ENCODE results near the gene KIAA2012.
A peak's percentile ranks its signal among the peaks of the same experiment; 100 is the strongest.

The KIAA2012 gene

GRCh38 chr2:202056611-202057010 lies 16.4 kb upstream of the KIAA2012 start:
- TF ChIP-seq RAD21 (IDR thresholded peaks at IDR 0.05; ENCODE audit: low read depth): peak; percentile 34; the same call in 1 of the 2 replicates
- TF ChIP-seq, protein P1, sequence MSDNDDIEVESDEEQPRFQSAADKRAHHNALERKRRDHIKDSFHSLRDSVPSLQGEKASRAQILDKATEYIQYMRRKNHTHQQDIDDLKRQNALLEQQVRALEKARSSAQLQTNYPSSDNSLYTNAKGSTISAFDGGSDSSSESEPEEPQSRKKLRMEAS (IDR thresholded peaks at IDR 0.05): no peak

- TF ChIP-seq EGR1 (IDR thresholded peaks at IDR 0.05) (no peak), EP300 (IDR thresholded peaks at IDR 0.05; ENCODE audit: borderline replicate concordance) (no peak), TEAD4 (IDR thresholded peaks at IDR 0.05) (no peak), CREB1 (IDR thresholded peaks at IDR 0.05; ENCODE audit: low read depth) (no peak)
- TF ChIP-seq, protein P1 (IDR thresholded peaks at IDR 0.05): no peak
Observed at GRCh38 chr2:202060218-202060617, 12.8 kb upstream of the KIAA2012 start.

GRCh38 chr2:202061695-202062094 lies 11.4 kb upstream of the KIAA2012 start:
- TF ChIP-seq YY1 (IDR thresholded peaks at IDR 0.05; ENCODE audit: low read depth) (no peak), USF1 (IDR thresholded peaks at IDR 0.05) (no peak), RAD21 (IDR thresholded peaks at IDR 0.05; ENCODE audit: low read depth) (no peak)

DNA sequence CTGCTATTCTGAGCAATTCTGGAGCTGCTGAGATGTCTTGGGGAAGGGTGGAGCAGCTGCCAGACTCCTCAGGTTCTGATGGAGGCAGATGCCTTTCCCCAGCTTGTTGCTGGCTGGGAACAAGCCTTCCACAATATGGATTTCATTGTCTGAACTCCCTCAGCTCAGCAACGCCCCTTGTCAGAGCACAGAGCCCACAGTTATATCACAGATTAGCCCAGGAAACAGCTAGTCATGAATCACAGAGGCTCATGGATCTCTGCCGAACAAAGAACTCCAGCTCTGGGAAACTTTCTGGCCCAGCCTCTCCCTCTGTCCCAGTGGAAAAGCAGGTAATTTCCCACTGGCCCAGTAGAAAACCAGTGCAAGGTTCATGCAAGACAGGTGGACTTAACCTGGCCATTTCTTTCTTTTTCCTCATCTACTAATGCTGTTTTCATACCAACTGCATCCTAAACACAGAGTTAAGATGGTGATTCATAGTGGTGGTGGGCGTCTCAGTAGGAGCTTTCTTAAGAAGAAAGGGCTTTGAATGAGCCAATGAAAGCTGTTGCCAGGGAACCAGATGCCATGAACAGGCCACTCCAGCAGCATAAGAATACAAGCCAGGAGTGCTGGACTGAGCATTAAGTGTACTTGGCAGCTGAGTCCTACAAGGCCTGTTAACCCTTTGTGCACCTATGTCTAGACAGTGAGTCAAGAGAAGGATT lies 8.7 kb upstream of the KIAA2012 start:
- TF ChIP-seq EGR1 (IDR thresholded peaks at IDR 0.05) (no peak; the same call in 1 of the 2 replicates), EP300 (IDR thresholded peaks at IDR 0.05; ENCODE audit: borderline replicate concordance) (no peak), RAD21 (IDR thresholded peaks at IDR 0.05; ENCODE audit: low read depth) (no peak), NFIC (IDR thresholded peaks at IDR 0.05) (no peak), CREB1 (IDR thresholded peaks at IDR 0.05; ENCODE audit: low read depth) (no peak), USF1 (IDR thresholded peaks at IDR 0.05) (no peak), TAF1 (IDR thresholded peaks at IDR 0.05; ENCODE audit: low read depth) (no peak), TEAD4 (IDR thresholded peaks at IDR 0.05) (no peak), CEBPB (IDR thresholded peaks at IDR 0.05) (no peak), FOXM1 (IDR thresholded peaks at IDR 0.05; ENCODE audit: borderline replicate concordance, low read depth) (no peak), YY1 (IDR thresholded peaks at IDR 0.05; ENCODE audit: low read depth) (no peak)
- TF ChIP-seq, protein P1 (IDR thresholded peaks at IDR 0.05): no peak
- TF ChIP-seq, protein P2, sequence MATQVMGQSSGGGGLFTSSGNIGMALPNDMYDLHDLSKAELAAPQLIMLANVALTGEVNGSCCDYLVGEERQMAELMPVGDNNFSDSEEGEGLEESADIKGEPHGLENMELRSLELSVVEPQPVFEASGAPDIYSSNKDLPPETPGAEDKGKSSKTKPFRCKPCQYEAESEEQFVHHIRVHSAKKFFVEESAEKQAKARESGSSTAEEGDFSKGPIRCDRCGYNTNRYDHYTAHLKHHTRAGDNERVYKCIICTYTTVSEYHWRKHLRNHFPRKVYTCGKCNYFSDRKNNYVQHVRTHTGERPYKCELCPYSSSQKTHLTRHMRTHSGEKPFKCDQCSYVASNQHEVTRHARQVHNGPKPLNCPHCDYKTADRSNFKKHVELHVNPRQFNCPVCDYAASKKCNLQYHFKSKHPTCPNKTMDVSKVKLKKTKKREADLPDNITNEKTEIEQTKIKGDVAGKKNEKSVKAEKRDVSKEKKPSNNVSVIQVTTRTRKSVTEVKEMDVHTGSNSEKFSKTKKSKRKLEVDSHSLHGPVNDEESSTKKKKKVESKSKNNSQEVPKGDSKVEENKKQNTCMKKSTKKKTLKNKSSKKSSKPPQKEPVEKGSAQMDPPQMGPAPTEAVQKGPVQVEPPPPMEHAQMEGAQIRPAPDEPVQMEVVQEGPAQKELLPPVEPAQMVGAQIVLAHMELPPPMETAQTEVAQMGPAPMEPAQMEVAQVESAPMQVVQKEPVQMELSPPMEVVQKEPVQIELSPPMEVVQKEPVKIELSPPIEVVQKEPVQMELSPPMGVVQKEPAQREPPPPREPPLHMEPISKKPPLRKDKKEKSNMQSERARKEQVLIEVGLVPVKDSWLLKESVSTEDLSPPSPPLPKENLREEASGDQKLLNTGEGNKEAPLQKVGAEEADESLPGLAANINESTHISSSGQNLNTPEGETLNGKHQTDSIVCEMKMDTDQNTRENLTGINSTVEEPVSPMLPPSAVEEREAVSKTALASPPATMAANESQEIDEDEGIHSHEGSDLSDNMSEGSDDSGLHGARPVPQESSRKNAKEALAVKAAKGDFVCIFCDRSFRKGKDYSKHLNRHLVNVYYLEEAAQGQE (IDR thresholded peaks at IDR 0.05; ENCODE audit: low read depth): no peak

DNA sequence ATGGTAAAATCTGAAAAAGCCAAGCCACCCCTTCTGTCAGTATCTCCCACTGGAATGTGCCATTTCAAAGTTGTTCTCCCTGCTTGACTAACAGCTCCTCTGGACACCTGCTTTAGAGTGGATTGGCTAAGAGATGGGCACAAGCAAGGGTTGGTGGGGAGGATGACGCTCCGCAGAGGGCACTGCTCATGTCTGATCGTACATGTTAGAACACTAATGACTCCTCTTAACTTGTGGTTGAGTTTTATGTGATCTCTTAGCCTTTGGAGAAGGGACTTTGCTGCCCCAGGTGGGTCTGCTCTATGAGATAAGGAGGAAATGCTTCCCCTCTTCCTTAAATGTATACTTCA lies 8.2 kb upstream of the KIAA2012 start:
- TF ChIP-seq CEBPB (IDR thresholded peaks at IDR 0.05): no peak
- no peak for TF ChIP-seq YY1 (IDR thresholded peaks at IDR 0.05; ENCODE audit: low read depth)
- TF ChIP-seq, protein P2 (IDR thresholded peaks at IDR 0.05; ENCODE audit: low read depth): no peak
- TF ChIP-seq EP300 (IDR thresholded peaks at IDR 0.05; ENCODE audit: borderline replicate concordance): no peak
- no peak for TF ChIP-seq TAF1 (IDR thresholded peaks at IDR 0.05; ENCODE audit: low read depth)
- TF ChIP-seq ZBTB7A (IDR thresholded peaks at IDR 0.05; ENCODE audit: low read depth): no peak
- TF ChIP-seq EGR1 (IDR thresholded peaks at IDR 0.05): no peak
- TF ChIP-seq CREB1 (IDR thresholded peaks at IDR 0.05; ENCODE audit: low read depth): no peak
- no peak for TF ChIP-seq FOXM1 (IDR thresholded peaks at IDR 0.05; ENCODE audit: borderline replicate concordance, low read depth)
- TF ChIP-seq TCF12 (IDR thresholded peaks at IDR 0.05; ENCODE audit: low read depth): no peak
- no peak for TF ChIP-seq TEAD4 (IDR thresholded peaks at IDR 0.05)
- TF ChIP-seq, protein P1 (IDR thresholded peaks at IDR 0.05): no peak
- TF ChIP-seq RAD21 (IDR thresholded peaks at IDR 0.05; ENCODE audit: low read depth): no peak
- no peak for TF ChIP-seq NFIC (IDR thresholded peaks at IDR 0.05)
- no peak for TF ChIP-seq USF1 (IDR thresholded peaks at IDR 0.05)
